Stimulated activated CD8-positive, alpha-beta memory T cell treated with anti-CD3 and anti-CD28 coated beads, Interleukin-4, amount 100 ng/mL, for 1 hour (primary cell): Measurements from ENCODE around the gene LAMA5.

Source experiments
- DNase-seq, 2 donors: peaks; one replicate each; pipeline ENCODE4 v3.0.0-alpha.2; 2020; ENCODE audit warnings: low read depth in 2 of 2, low spot score in 1 of 2

The LAMA5 gene

GRCh38 chr20:62318400-62319345 lies 48.4 kb downstream of the LAMA5 start:
- no peak for DNase-seq

GRCh38 chr20:62317167-62317655 lies 49.9 kb downstream of the LAMA5 start:
- DNase-seq = no peak

- DNase-seq = no peak
Observed at GRCh38 chr20:62316331-62317166, 50.6 kb downstream of the LAMA5 start.

- DNase-seq = no peak
Observed at GRCh38 chr20:62315773-62316172, 51.3 kb downstream of the LAMA5 start.

- no peak for DNase-seq
Observed at GRCh38 chr20:62314711-62315302, 52.3 kb downstream of the LAMA5 start.

GRCh38 chr20:62314339-62314638 lies 52.8 kb downstream of the LAMA5 start:
- no peak for DNase-seq

- no peak for DNase-seq
Observed at GRCh38 chr20:62313460-62314338, 53.4 kb downstream of the LAMA5 start.

- no peak for DNase-seq
Observed at GRCh38 chr20:62313021-62313420, 54.1 kb downstream of the LAMA5 start.

GRCh38 chr20:62312662-62312977 lies 54.5 kb downstream of the LAMA5 start:
- no peak for DNase-seq

GRCh38 chr20:62311832-62312661 lies 55.1 kb downstream of the LAMA5 start:
- no peak for DNase-seq

- DNase-seq = no peak
Observed at GRCh38 chr20:62311150-62311549, 56.0 kb downstream of the LAMA5 start.

- DNase-seq = no peak
Observed at GRCh38 chr20:62310757-62311121, 56.4 kb downstream of the LAMA5 start.

- no peak for DNase-seq
Observed at GRCh38 chr20:62309947-62310756, 57.0 kb downstream of the LAMA5 start.

GRCh38 chr20:62309198-62309944 lies 57.7 kb downstream of the LAMA5 start:
- DNase-seq = no peak

GRCh38 chr20:62308102-62308822 lies 58.9 kb downstream of the LAMA5 start:
- no peak for DNase-seq

GRCh38 chr20:62307226-62308101 lies 59.6 kb downstream of the LAMA5 start:
- DNase-seq = no peak
